SU-DHL-6 (cell line): ENCODE measurements around the gene SLC6A17.

Source experiments
- H2AFZ ChIP-seq: fragments of 200-600 bp; sonication (generic); 2 replicates; pipeline ENCODE4 v1.6.1; 2014; ENCODE audit warnings: low read depth, mild to moderate bottlenecking, moderate library complexity, mixed read lengths, antibody characterized with exemption, low read length; ENCODE audit not compliant: severe bottlenecking
- H3F3A ChIP-seq: fragments of 200-600 bp; shearing (Covaris generic); 2 replicates; pipeline ENCODE4 v1.6.0; 2016; ENCODE audit warnings: antibody characterized with exemption, mild to moderate bottlenecking; ENCODE audit not compliant: insufficient read depth
- H3K27ac ChIP-seq: fragments of 200-600 bp; sonication (generic); 2 replicates; pipeline ENCODE4 v1.5.1; 2016; ENCODE audit warnings: low read depth, mild to moderate bottlenecking, low read length, moderate library complexity, mixed read lengths
- H3K27me3 ChIP-seq: fragments of 200-600 bp; sonication (generic), shearing (Covaris generic); 2 replicates; pipeline ENCODE4 v1.6.0; 2014; ENCODE audit warnings: mild to moderate bottlenecking, low read length
- H3K36me3 ChIP-seq: fragments of 200-600 bp; sonication (generic); 2 replicates; pipeline ENCODE4 v1.6.1; 2014; ENCODE audit warnings: mild to moderate bottlenecking, low read length, mixed read lengths
- H3K4me2 ChIP-seq: fragments of 300-600, 200-600 bp; shearing (Covaris generic), sonication (generic); 2 replicates; pipeline ENCODE4 v1.6.0; 2014; ENCODE audit warnings: low read length, low read depth, mild to moderate bottlenecking; ENCODE audit not compliant: poor library complexity, severe bottlenecking
- H3K4me3 ChIP-seq: fragments of 200-600 bp; sonication (generic); 2 replicates; pipeline ENCODE4 v1.5.1; 2014; ENCODE audit warnings: antibody characterized with exemption, low read length, mild to moderate bottlenecking, mixed read lengths; ENCODE audit not compliant: insufficient read depth, poor library complexity, severe bottlenecking
- H3K79me2 ChIP-seq: fragments of 200-600 bp; sonication (generic); 2 replicates; pipeline ENCODE4 v1.6.1; 2014; ENCODE audit warnings: mild to moderate bottlenecking, low read length, moderate library complexity; ENCODE audit not compliant: insufficient read depth
- H3K9ac ChIP-seq: fragments of 200-600 bp; sonication (generic); 2 replicates; pipeline ENCODE4 v1.7.0; 2014; ENCODE audit warnings: mild to moderate bottlenecking, low read length
- H3K9me2 ChIP-seq: fragments of 200-600 bp; sonication (generic); replicated peaks from 2 replicates; pipeline ENCODE4 v1.6.1; 2014; ENCODE audit warnings: low read length; ENCODE audit not compliant: insufficient read depth
- H3K9me3 ChIP-seq: fragments of 200-600 bp; sonication (generic); 2 replicates; pipeline ENCODE4 v1.6.1; 2014; ENCODE audit warnings: low read length, mixed read lengths; ENCODE audit not compliant: insufficient read depth
- H4K20me1 ChIP-seq: fragments of 200-600 bp; sonication (generic); 2 replicates; pipeline ENCODE4 v1.6.1; 2014; ENCODE audit warnings: low read depth, mild to moderate bottlenecking, antibody characterized with exemption, low read length, moderate library complexity, mixed read lengths
- EZH2phosphoT487 ChIP-seq: fragments of 200-600 bp; sonication (generic), shearing (Covaris generic); conservative IDR thresholded peaks from 2 replicates; pipeline ENCODE4 v1.6.1; 2018; ENCODE audit warnings: mild to moderate bottlenecking, antibody characterized with exemption, low read length, moderate library complexity, mixed read lengths
- TF ChIP-seq, protein P1 (sequence below): fragments of 200-600 bp; sonication (generic); IDR thresholded peaks from one replicate; pipeline ENCODE4 v1.5.1; 2017; ENCODE audit warnings: antibody characterized with exemption, mild to moderate bottlenecking, low read length, moderate library complexity; ENCODE audit not compliant: insufficient read depth, poor library complexity, severe bottlenecking

Gene SLC6A17

DNA sequence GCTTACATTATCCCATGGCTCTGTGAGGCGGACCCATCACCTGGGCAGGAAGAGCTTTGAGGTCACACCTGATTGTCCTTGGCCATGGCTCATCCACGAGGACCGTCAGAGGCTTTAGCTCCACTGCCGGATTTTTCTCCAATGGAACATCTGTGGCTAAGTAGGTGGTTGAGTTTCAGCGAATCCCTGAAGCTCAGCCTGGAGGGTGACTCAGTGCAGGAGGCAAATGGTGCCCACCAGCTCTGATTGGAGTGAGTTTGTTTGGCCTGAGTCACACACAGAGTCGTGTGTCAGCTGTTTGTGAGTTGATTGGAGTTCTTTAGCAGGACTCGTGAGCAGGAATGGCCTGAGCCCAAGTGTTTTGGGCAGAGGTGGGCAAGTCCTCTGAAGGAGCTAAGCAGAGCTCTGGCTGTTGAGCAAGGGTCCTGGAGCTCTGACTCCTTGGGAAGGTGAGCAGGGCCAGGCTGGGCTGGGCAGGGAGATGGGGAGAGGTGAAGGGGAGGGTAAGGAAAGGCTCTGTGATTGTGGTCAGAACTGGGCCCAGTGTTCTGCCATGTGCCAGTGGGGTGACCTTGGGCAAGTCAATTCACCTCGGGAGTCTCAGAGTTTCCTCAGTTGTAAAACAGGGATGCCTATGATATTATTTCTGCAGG, 2.0 kb downstream of the SLC6A17 start:
- H3K9me2 ChIP-seq = no peaks in the 10 kb centered on the region
- no peaks in the 10 kb centered on the region for H4K20me1 ChIP-seq
- no peak overlapping the region for H3K4me2 ChIP-seq
- no peaks in the 10 kb centered on the region for H3K9me3 ChIP-seq
- no peaks in the 10 kb centered on the region for H3F3A ChIP-seq
- no peaks in the 10 kb centered on the region for H3K79me2 ChIP-seq
- H3K36me3 ChIP-seq = no peaks in the 10 kb centered on the region
- H3K27ac ChIP-seq = no peak overlapping the region
- H3K4me3 ChIP-seq = no peak overlapping the region
- H2AFZ ChIP-seq = no peak overlapping the region
- H3K9ac ChIP-seq = no peak overlapping the region
- H3K27me3 ChIP-seq = no peaks in the 10 kb centered on the region
- TF ChIP-seq, protein P1, sequence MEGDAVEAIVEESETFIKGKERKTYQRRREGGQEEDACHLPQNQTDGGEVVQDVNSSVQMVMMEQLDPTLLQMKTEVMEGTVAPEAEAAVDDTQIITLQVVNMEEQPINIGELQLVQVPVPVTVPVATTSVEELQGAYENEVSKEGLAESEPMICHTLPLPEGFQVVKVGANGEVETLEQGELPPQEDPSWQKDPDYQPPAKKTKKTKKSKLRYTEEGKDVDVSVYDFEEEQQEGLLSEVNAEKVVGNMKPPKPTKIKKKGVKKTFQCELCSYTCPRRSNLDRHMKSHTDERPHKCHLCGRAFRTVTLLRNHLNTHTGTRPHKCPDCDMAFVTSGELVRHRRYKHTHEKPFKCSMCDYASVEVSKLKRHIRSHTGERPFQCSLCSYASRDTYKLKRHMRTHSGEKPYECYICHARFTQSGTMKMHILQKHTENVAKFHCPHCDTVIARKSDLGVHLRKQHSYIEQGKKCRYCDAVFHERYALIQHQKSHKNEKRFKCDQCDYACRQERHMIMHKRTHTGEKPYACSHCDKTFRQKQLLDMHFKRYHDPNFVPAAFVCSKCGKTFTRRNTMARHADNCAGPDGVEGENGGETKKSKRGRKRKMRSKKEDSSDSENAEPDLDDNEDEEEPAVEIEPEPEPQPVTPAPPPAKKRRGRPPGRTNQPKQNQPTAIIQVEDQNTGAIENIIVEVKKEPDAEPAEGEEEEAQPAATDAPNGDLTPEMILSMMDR = no peak
- no peak for TF ChIP-seq EZH2phosphoT487

DNA sequence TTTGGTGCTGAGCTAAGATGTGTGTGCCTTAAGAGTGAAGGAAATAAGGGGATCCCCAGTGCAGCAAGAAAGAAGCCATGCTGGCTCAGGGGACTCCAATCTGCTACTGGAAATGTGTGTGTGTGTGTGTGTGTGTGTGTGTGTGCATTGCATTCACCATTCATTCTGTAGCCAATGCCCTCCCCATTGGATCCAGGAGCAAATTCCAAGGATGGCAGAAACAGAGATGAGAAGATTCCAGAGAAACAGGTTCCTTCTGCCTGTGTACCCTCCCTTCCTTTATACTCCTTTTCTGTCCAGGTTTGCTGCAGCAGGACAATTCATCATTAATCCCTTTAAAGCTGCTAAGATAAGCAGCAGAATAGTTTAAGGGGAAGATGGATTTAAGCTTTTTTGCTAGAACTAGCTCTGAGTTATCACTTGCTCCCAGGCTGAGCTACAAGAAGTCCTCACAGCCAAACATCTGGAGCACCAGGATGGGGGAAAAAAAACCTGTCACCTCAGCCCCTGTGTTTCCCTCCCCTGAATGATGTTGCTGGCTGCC, 3.2 kb downstream of the SLC6A17 start:
- H3K36me3 ChIP-seq = no peaks in the 10 kb centered on the region
- no peaks in the 10 kb centered on the region for H3K79me2 ChIP-seq
- no peaks in the 10 kb centered on the region for H3F3A ChIP-seq
- no peaks in the 10 kb centered on the region for H3K9me2 ChIP-seq
- no peak overlapping the region for H3K4me3 ChIP-seq
- H3K9me3 ChIP-seq = no peaks in the 10 kb centered on the region
- no peak overlapping the region for H3K27ac ChIP-seq
- TF ChIP-seq, protein P1 = no peak
- TF ChIP-seq EZH2phosphoT487 = no peak
- H3K4me2 ChIP-seq = no peak overlapping the region
- H3K9ac ChIP-seq = no peak overlapping the region
- H3K27me3 ChIP-seq = no peaks in the 10 kb centered on the region
- H4K20me1 ChIP-seq = no peaks in the 10 kb centered on the region
- no peak overlapping the region for H2AFZ ChIP-seq

- no peaks in the 10 kb centered on the region for H3F3A ChIP-seq
- no peak overlapping the region for H3K27ac ChIP-seq
- H3K79me2 ChIP-seq = no peaks in the 10 kb centered on the region
- no peak overlapping the region for H2AFZ ChIP-seq
- H4K20me1 ChIP-seq = no peaks in the 10 kb centered on the region
- H3K4me3 ChIP-seq = no peak overlapping the region
- no peak overlapping the region for H3K9ac ChIP-seq
- no peaks in the 10 kb centered on the region for H3K36me3 ChIP-seq
- TF ChIP-seq, protein P1 = no peak
- TF ChIP-seq EZH2phosphoT487 = no peak
- no peak overlapping the region for H3K4me2 ChIP-seq
- no peaks in the 10 kb centered on the region for H3K9me2 ChIP-seq
- no peaks in the 10 kb centered on the region for H3K9me3 ChIP-seq
- H3K27me3 ChIP-seq = no peaks in the 10 kb centered on the region
Observed at GRCh38 chr1:110155878-110156522, 5.7 kb downstream of the SLC6A17 start.
